ENCODE data around the gene PPP1R13B. TPM values are rescaled to one million over a fixed set of nuclear protein-coding genes. Genes with fewer than 3 reads are reported as not detected.

The PPP1R13B gene
- total and polyA plus RNA-seq, 2 experiments from 2014 or later: 2.0 to 8.5 TPM

- Histone ChIP-seq H2AFZ (no peak overlapping the region), H3K27me3 (ENCODE audit: insufficient read depth) (no peaks in the 10 kb centered on the region), H3K4me2 (peak overlapping the region; percentile 87; the same call in 1 of the 2 replicates), H3F3A (replicated peaks; ENCODE audit: low read depth) (peaks cover 18% of the 10 kb centered on the region; the same call in 1 of the 2 replicates), H3K27ac (ENCODE audit: low read depth) (no peak overlapping the region), H4K20me1 (replicated peaks; ENCODE audit: insufficient read depth) (peaks cover 26% of the 10 kb centered on the region), H3K4me1 (ENCODE audit: insufficient read depth) (peaks cover 11% of the 10 kb centered on the region), H3K36me3 (ENCODE audit: insufficient read depth) (0 out of 2 replicates have a peak, but pooled peaks cover 1% of the 10 kb centered on the region), H3K4me3 (peak overlapping the region; percentile 79; the same call in 1 of the 2 replicates), H3K79me2 (replicated peaks; ENCODE audit: insufficient read depth) (peaks cover 44% of the 10 kb centered on the region), H3K9me2 (ENCODE audit: insufficient read depth) (no peaks in the 10 kb centered on the region)
- ATAC-seq: no peak
- no peak for TF ChIP-seq STAT1 (IDR thresholded peaks at IDR 0.05; ENCODE audit: unreplicated experiment)
- TF ChIP-seq ZNF331 (CRISPR knock-in tag; IDR thresholded peaks at IDR 0.05; ENCODE audit: low read depth): no peak
- TF ChIP-seq ETS1 (IDR thresholded peaks at IDR 0.05): no peak
- TF ChIP-seq CTCF (conservative IDR thresholded peaks at IDR 0.05; ENCODE audit: low read depth in 2 of 2): no peak
- TF ChIP-seq EZH2phosphoT487 (IDR thresholded peaks at IDR 0.05; ENCODE audit: unreplicated experiment): no peak
- no peak for TF ChIP-seq EZH2 (IDR thresholded peaks at IDR 0.05; ENCODE audit: low read depth, unreplicated experiment)
- TF ChIP-seq ZNF114 (CRISPR knock-in tag; IDR thresholded peaks at IDR 0.05): no peak
- no peak for TF ChIP-seq ZNF462 (CRISPR knock-in tag; IDR thresholded peaks at IDR 0.05)
- TF ChIP-seq JUNB (IDR thresholded peaks at IDR 0.05; ENCODE audit: unreplicated experiment): no peak
- TF ChIP-seq REST (IDR thresholded peaks at IDR 0.05; ENCODE audit: unreplicated experiment): no peak
- no peak for TF ChIP-seq NANOG (IDR thresholded peaks at IDR 0.05; ENCODE audit: borderline replicate concordance)
- no peak for TF ChIP-seq POLR2AphosphoS5 (IDR thresholded peaks at IDR 0.05; ENCODE audit: low read depth)
- no peak for TF ChIP-seq CREB1 (CRISPR knock-in tag; IDR thresholded peaks at IDR 0.05; ENCODE audit: low read depth)
- H3K27me3 Mint-ChIP-seq (ENCODE audit: insufficient read depth, low read depth, poor library complexity): peaks cover 23% of the 10 kb centered on the region
- H3K36me3 Mint-ChIP-seq (ENCODE audit: low read depth): peaks cover 34% of the 10 kb centered on the region
- peak overlapping the region; percentile 78 for H3K27ac Mint-ChIP-seq
- DNase-seq (ENCODE audit: low spot score): no peak
- peaks cover 39% of the 10 kb centered on the region for H3K4me1 Mint-ChIP-seq
- no peaks in the 10 kb centered on the region for H3K9me3 Mint-ChIP-seq
- peak overlapping the region; percentile 88 for H3K4me3 Mint-ChIP-seq
Observed at GRCh38 chr14:103713304-103714062, 133.9 kb downstream of the PPP1R13B start.

Measured in GM23338 (cell line).